ENCODE data around the gene MAD1L1. TPM values are rescaled to one million over a fixed set of nuclear protein-coding genes. Genes with fewer than 3 reads are reported as not detected.
A peak's percentile ranks its signal among the peaks of the same experiment; 100 is the strongest.

MAD1L1 gene
- total RNA-seq, 1 donor from 2014 or later, result 54.0 TPM

GRCh38 chr7:1946025-1946772 lies 286.5 kb downstream of the MAD1L1 start:
- no peaks in the 10 kb centered on the region for H3K36me3 Mint-ChIP-seq (ENCODE audit: low read depth)

GRCh38 chr7:1945558-1945957 lies 287.2 kb downstream of the MAD1L1 start:
- no peak for DNase-seq

More at GRCh38 chr7:1946025-1946772, 286.5 kb downstream of the MAD1L1 start:
- Mint-ChIP-seq H3K27me3 (no peaks in the 10 kb centered on the region), H3K27ac (no peak overlapping the region), H3K4me1 (peaks cover 27% of the 10 kb centered on the region), H3K4me3 (no peak overlapping the region), H3K9me3 (no peaks in the 10 kb centered on the region)
- intact Hi-C loops (cut with micrococcal nuclease), result no loop called here
- no peak for DNase-seq

GRCh38 chr7:1944619-1945210 lies 288.0 kb downstream of the MAD1L1 start:
- Mint-ChIP-seq H3K9me3 (no peaks in the 10 kb centered on the region), H3K4me3 (no peak overlapping the region), H3K36me3 (ENCODE audit: low read depth) (no peaks in the 10 kb centered on the region), H3K4me1 (peaks cover 38% of the 10 kb centered on the region), H3K27me3 (no peaks in the 10 kb centered on the region), H3K27ac (no peak overlapping the region)
- intact Hi-C loops (cut with micrococcal nuclease), result loop anchor here (5.0 kb wide), 2 partner anchors 93 to 168 kb away; no protein-coding TSS in a partner anchor
- DNase-seq, result no peak

More at GRCh38 chr7:1945558-1945957, 287.2 kb downstream of the MAD1L1 start:
- no peak overlapping the region for H3K27ac Mint-ChIP-seq
- intact Hi-C loops (cut with micrococcal nuclease), result no loop called here
- H3K36me3 Mint-ChIP-seq (ENCODE audit: low read depth), result no peaks in the 10 kb centered on the region
- no peaks in the 10 kb centered on the region for H3K27me3 Mint-ChIP-seq
- no peaks in the 10 kb centered on the region for H3K9me3 Mint-ChIP-seq
- H3K4me1 Mint-ChIP-seq, result peaks cover 31% of the 10 kb centered on the region
- no peak overlapping the region for H3K4me3 Mint-ChIP-seq

- no peaks in the 10 kb centered on the region for H3K36me3 Mint-ChIP-seq (ENCODE audit: low read depth)
- H3K9me3 Mint-ChIP-seq, result no peaks in the 10 kb centered on the region
- DNase-seq, result peak; percentile 77
- peak overlapping the region; percentile 2 for H3K4me3 Mint-ChIP-seq
- H3K27ac Mint-ChIP-seq, result no peak overlapping the region
- H3K27me3 Mint-ChIP-seq, result no peaks in the 10 kb centered on the region
- intact Hi-C loops (cut with micrococcal nuclease), result loop anchor here (5.0 kb wide), 2 partner anchors 93 to 168 kb away; no protein-coding TSS in a partner anchor
- peaks cover 44% of the 10 kb centered on the region for H3K4me1 Mint-ChIP-seq
Measured at GRCh38 chr7:1943933-1944618, 288.7 kb downstream of the MAD1L1 start.

- peaks cover 51% of the 10 kb centered on the region for H3K4me1 Mint-ChIP-seq
- no peak overlapping the region for H3K27ac Mint-ChIP-seq
- no peaks in the 10 kb centered on the region for H3K9me3 Mint-ChIP-seq
- no peak overlapping the region for H3K4me3 Mint-ChIP-seq
- intact Hi-C loops (cut with micrococcal nuclease), result loop anchor here (5.0 kb wide), 2 partner anchors 94 to 169 kb away; no protein-coding TSS in a partner anchor
- peaks cover 4% of the 10 kb centered on the region for H3K36me3 Mint-ChIP-seq (ENCODE audit: low read depth)
- no peaks in the 10 kb centered on the region for H3K27me3 Mint-ChIP-seq
- peak; percentile 80 for DNase-seq
Measured at GRCh38 chr7:1943326-1943725, 289.4 kb downstream of the MAD1L1 start.

GRCh38 chr7:1942941-1943289 lies 289.8 kb downstream of the MAD1L1 start:
- Mint-ChIP-seq H3K4me1 (peaks cover 55% of the 10 kb centered on the region), H3K27ac (no peak overlapping the region), H3K4me3 (no peak overlapping the region), H3K9me3 (no peaks in the 10 kb centered on the region), H3K27me3 (no peaks in the 10 kb centered on the region), H3K36me3 (ENCODE audit: low read depth) (peaks cover 7% of the 10 kb centered on the region)
- DNase-seq, result no peak
- intact Hi-C loops (cut with micrococcal nuclease), result loop anchor here (5.0 kb wide), 2 partner anchors 94 to 169 kb away; no protein-coding TSS in a partner anchor

- no peak overlapping the region for H3K27ac Mint-ChIP-seq
- H3K27me3 Mint-ChIP-seq, result no peaks in the 10 kb centered on the region
- intact Hi-C loops (cut with micrococcal nuclease), result loop anchor here (5.0 kb wide), 2 partner anchors 95 to 170 kb away; no protein-coding TSS in a partner anchor
- H3K36me3 Mint-ChIP-seq (ENCODE audit: low read depth), result peaks cover 7% of the 10 kb centered on the region
- H3K9me3 Mint-ChIP-seq, result no peaks in the 10 kb centered on the region
- peaks cover 55% of the 10 kb centered on the region for H3K4me1 Mint-ChIP-seq
- peak overlapping the region; percentile 49 for H3K4me3 Mint-ChIP-seq
- no peak for DNase-seq
Measured at GRCh38 chr7:1942243-1942940, 290.4 kb downstream of the MAD1L1 start.

GRCh38 chr7:1941464-1942242 lies 291.1 kb downstream of the MAD1L1 start:
- H3K27me3 Mint-ChIP-seq, result no peaks in the 10 kb centered on the region
- no peaks in the 10 kb centered on the region for H3K9me3 Mint-ChIP-seq
- peak overlapping the region; percentile 20 for H3K27ac Mint-ChIP-seq
- peak overlapping the region; percentile 49 for H3K4me3 Mint-ChIP-seq
- DNase-seq, result no peak
- peaks cover 59% of the 10 kb centered on the region for H3K4me1 Mint-ChIP-seq
- intact Hi-C loops (cut with micrococcal nuclease), result loop anchor here (5.0 kb wide), 2 partner anchors 96 to 171 kb away; no protein-coding TSS in a partner anchor
- H3K36me3 Mint-ChIP-seq (ENCODE audit: low read depth), result peaks cover 7% of the 10 kb centered on the region

GRCh38 chr7:1940863-1941262 lies 291.9 kb downstream of the MAD1L1 start:
- H3K27me3 Mint-ChIP-seq, result no peaks in the 10 kb centered on the region
- DNase-seq, result peak; percentile 72
- H3K4me3 Mint-ChIP-seq, result peak overlapping the region; percentile 85
- intact Hi-C loops (cut with micrococcal nuclease), result loop anchor here (1.0 to 5.0 kb wide), 5 partner anchors 15 to 171 kb away; no protein-coding TSS in a partner anchor
- peak overlapping the region; percentile 93 for H3K27ac Mint-ChIP-seq
- H3K9me3 Mint-ChIP-seq, result no peaks in the 10 kb centered on the region
- H3K36me3 Mint-ChIP-seq (ENCODE audit: low read depth), result peaks cover 13% of the 10 kb centered on the region
- peaks cover 59% of the 10 kb centered on the region for H3K4me1 Mint-ChIP-seq

GRCh38 chr7:1940402-1940786 lies 292.4 kb downstream of the MAD1L1 start:
- Mint-ChIP-seq H3K4me3 (peak overlapping the region; percentile 85), H3K36me3 (ENCODE audit: low read depth) (peaks cover 18% of the 10 kb centered on the region), H3K27ac (peak overlapping the region; percentile 93), H3K27me3 (no peaks in the 10 kb centered on the region), H3K9me3 (no peaks in the 10 kb centered on the region), H3K4me1 (peaks cover 59% of the 10 kb centered on the region)
- DNase-seq, result peak; percentile 97
- intact Hi-C loops (cut with micrococcal nuclease), result loop anchor here (1.0 to 5.0 kb wide), 5 partner anchors 14 to 172 kb away; no protein-coding TSS in a partner anchor

GRCh38 chr7:1939434-1940401 lies 293.0 kb downstream of the MAD1L1 start:
- intact Hi-C loops (cut with micrococcal nuclease), result loop anchor here (1.0 to 5.0 kb wide), 5 partner anchors 13 to 173 kb away; no protein-coding TSS in a partner anchor
- Mint-ChIP-seq H3K9me3 (no peaks in the 10 kb centered on the region), H3K36me3 (ENCODE audit: low read depth) (peaks cover 22% of the 10 kb centered on the region), H3K4me3 (peak overlapping the region; percentile 85), H3K27ac (peak overlapping the region; percentile 93), H3K4me1 (peaks cover 59% of the 10 kb centered on the region), H3K27me3 (no peaks in the 10 kb centered on the region)
- DNase-seq, result peak; percentile 82
